Keratinocyte (primary cell): ENCODE measurements around the gene CBLN1.

Experiments used
- CTCF ChIP-seq, 3 experiments: IDR thresholded peaks in 1 of 3; conservative IDR thresholded peaks in 1 of 3; optimal IDR thresholded peaks in 1 of 3; 2 replicates in 2 of 3; 3 replicates in 1 of 3; pipeline versions ENCODE3 to v1.5.1; 2011; ENCODE audit warnings: low read length in 3 of 3, mild to moderate bottlenecking in 3 of 3, moderate library complexity in 2 of 3, control low read depth in 1 of 3, inconsistent platforms in 1 of 3; ENCODE audit not compliant: insufficient read depth in 2 of 3; ENCODE audit errors: extremely low read depth in 1 of 3
- EZH2 ChIP-seq: IDR thresholded peaks from one replicate; pipeline ENCODE4 v1.6.1; 2012; ENCODE audit warnings: inconsistent platforms, mild to moderate bottlenecking, low read length, moderate library complexity

- TF ChIP-seq CTCF (optimal IDR thresholded peaks at IDR 0.05 in 1 of 3, IDR thresholded peaks at IDR 0.05 in 1 of 3, conservative IDR thresholded peaks at IDR 0.05 in 1 of 3; ENCODE audit: extremely low read depth in 1 of 3, insufficient read depth in 2 of 3, low read length in 3 of 3) (no peak), EZH2 (no peak)
Observed at GRCh38 chr16:49260253-49260652, 21.4 kb downstream of the CBLN1 start.
